Natural killer cell (primary cell): ENCODE data around the gene MYO15B. TPM values are rescaled to one million over a fixed set of nuclear protein-coding genes. Genes with fewer than 3 reads are reported as not detected.
"Not testable (repeated sequence)": the region's sequence is repeated elsewhere in the genome, so short reads cannot be mapped to it uniquely, and the experiment has no call there.

Source experiments
- ATAC-seq, 3 donors: fragments of 150-1000 bp in 2 of 3; fragments of 200-7000 bp in 1 of 3; cut with Tn5 transposase; 1 replicate in 1 of 3; 2 replicates in 2 of 3; pipeline ENCODE4 v1.10.0; 2021; ENCODE audit warnings: mild to moderate bottlenecking in 2 of 3, moderate library complexity in 2 of 3
- DNase-seq, 2 donors: peaks; one replicate each; pipeline versions ENCODE4 v3.0.0 to v3.0.0-alpha.2; 2013 to 2021; ENCODE audit warnings: mixed read lengths in 1 of 2
- H3K27ac ChIP-seq: one replicate; pipeline ENCODE4 v1.5.1; 2013; ENCODE audit warnings: mild to moderate bottlenecking, low read length
- H3K27me3 ChIP-seq: one replicate; pipeline ENCODE4 v1.6.1; 2013; ENCODE audit warnings: low read length; ENCODE audit not compliant: control insufficient read depth, insufficient read depth
- H3K36me3 ChIP-seq: one replicate; pipeline ENCODE4 v1.6.1; 2013; ENCODE audit warnings: low read length; ENCODE audit not compliant: control insufficient read depth, insufficient read depth
- H3K4me1 ChIP-seq: one replicate; pipeline ENCODE4 v1.6.1; 2013; ENCODE audit warnings: low read length; ENCODE audit not compliant: control insufficient read depth, insufficient read depth
- H3K4me3 ChIP-seq: one replicate; pipeline ENCODE4 v1.5.1; 2013; ENCODE audit warnings: low read length
- H3K9me3 ChIP-seq: one replicate; pipeline ENCODE4 v1.6.1; 2013; ENCODE audit warnings: low read length; ENCODE audit not compliant: control insufficient read depth, insufficient read depth
- H3K27ac Mint-ChIP-seq, 2 donors: one replicate each; pipeline ENCODE4 v1.8.0; 2022; ENCODE audit warnings: mild to moderate bottlenecking in 2 of 2, mixed read lengths in 2 of 2, moderate library complexity in 1 of 2
- H3K27me3 Mint-ChIP-seq, 2 donors: one replicate each; pipeline ENCODE4 v1.8.0; 2022; ENCODE audit warnings: low read depth in 2 of 2, mixed read lengths in 2 of 2
- H3K36me3 Mint-ChIP-seq: one replicate; pipeline ENCODE4 v1.8.0; 2022; ENCODE audit warnings: mixed read lengths
- H3K4me1 Mint-ChIP-seq, 2 donors: one replicate each; pipeline ENCODE4 v1.8.0; 2022; ENCODE audit warnings: mixed read lengths in 2 of 2
- H3K4me3 Mint-ChIP-seq: one replicate; pipeline ENCODE4 v1.8.0; 2022; ENCODE audit warnings: mild to moderate bottlenecking, moderate library complexity, mixed read lengths
- H3K9me3 Mint-ChIP-seq, 2 donors: one replicate each; pipeline ENCODE4 v1.8.0; 2022; ENCODE audit warnings: mixed read lengths in 2 of 2
- CTCF ChIP-seq: fragments of 200-600 bp; IDR thresholded peaks from one replicate; pipeline ENCODE4 v1.8.0; 2022; ENCODE audit warnings: antibody characterized with exemption
- WGBS: methylation state at CpG from one replicate; pipeline ENCODE4 v1.1.7; 2013; ENCODE audit warnings: missing lambda C conversion rate; ENCODE audit not compliant: insufficient coverage; 5-methylcytosine and 5-hydroxymethylcytosine counted together
- intact Hi-C: fragments of 100-400 bp; cut with micrococcal nuclease; formaldehyde crosslinking; loops from one replicate; pipeline ENCODE4 v1.14.2; 2022
- total RNA-seq, 4 donors: library from RNA; stranded (reverse); fragments of 120-200 nt in 1 of 4; gene quantifications; one replicate each; pipeline versions ENCODE4 v1.2.3 to v1.2.4, GENCODE V29; 2013 to 2022

The MYO15B gene
- total RNA-seq, 3 donors from 2014 or later (not counting 1 experiment from before 2014, with no cell fraction given) = 336 to 372 (median 339) TPM

DNA sequence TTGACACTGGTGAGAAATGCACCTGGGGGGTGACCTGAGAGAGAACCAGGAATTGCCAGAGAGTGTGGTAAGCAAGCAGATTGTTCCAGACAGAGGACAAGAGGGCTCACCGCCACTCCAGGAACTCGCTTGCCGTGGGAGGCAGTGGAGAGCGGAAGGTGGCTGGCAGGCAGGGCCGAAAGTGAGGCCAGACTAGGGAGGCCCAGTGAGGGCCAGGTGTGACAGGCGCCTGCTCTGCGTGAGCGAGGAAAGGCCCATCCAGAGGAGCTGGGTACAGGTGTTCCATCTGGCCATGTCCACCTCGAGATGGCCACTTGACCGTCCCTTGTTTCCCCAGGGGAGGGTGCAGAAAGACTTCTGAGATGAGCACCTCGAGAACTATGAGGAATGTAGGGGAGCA is 11.9 kb upstream of the MYO15B start:
- H3K27ac Mint-ChIP-seq = no peak overlapping the region
- WGBS = 94% methylated on average over 11 of the region's 11 CpGs
- Histone ChIP-seq H3K4me3 (no peak overlapping the region), H3K36me3 (peaks cover 22% of the 10 kb centered on the region), H3K27ac (no peak overlapping the region), H3K4me1 (peaks cover 10% of the 10 kb centered on the region), H3K9me3 (no peaks in the 10 kb centered on the region), H3K27me3 (no peaks in the 10 kb centered on the region)
- no peak for DNase-seq
- no peak overlapping the region for H3K4me3 Mint-ChIP-seq
- no peak for ATAC-seq
- no peaks in the 10 kb centered on the region for H3K36me3 Mint-ChIP-seq
- peaks cover 0 to 5% of the 10 kb centered on the region in 2 donors for H3K4me1 Mint-ChIP-seq
- intact Hi-C loops = no loop called here
- no peak for TF ChIP-seq CTCF
- no peaks in the 10 kb centered on the region for H3K27me3 Mint-ChIP-seq
- H3K9me3 Mint-ChIP-seq = no peaks in the 10 kb centered on the region

GRCh38 chr17:75576661-75577060 is 10.9 kb upstream of the MYO15B start:
- no peak for DNase-seq
- Mint-ChIP-seq H3K27ac (no peak overlapping the region), H3K4me3 (no peak overlapping the region), H3K27me3 (no peaks in the 10 kb centered on the region), H3K36me3 (no peaks in the 10 kb centered on the region), H3K9me3 (no peaks in the 10 kb centered on the region), H3K4me1 (peaks cover 9 to 14% of the 10 kb centered on the region in 2 donors)
- WGBS = 95% methylated on average over 11 of the region's 15 CpGs
- peaks cover 6% of the 10 kb centered on the region for H3K4me1 ChIP-seq
- no peak overlapping the region for H3K4me3 ChIP-seq
- no peak for ATAC-seq
- no peaks in the 10 kb centered on the region for H3K9me3 ChIP-seq
- H3K36me3 ChIP-seq = peaks cover 17% of the 10 kb centered on the region
- H3K27me3 ChIP-seq = no peaks in the 10 kb centered on the region
- no peak overlapping the region for H3K27ac ChIP-seq
- intact Hi-C loops = no loop called here
- TF ChIP-seq CTCF = no peak

DNA sequence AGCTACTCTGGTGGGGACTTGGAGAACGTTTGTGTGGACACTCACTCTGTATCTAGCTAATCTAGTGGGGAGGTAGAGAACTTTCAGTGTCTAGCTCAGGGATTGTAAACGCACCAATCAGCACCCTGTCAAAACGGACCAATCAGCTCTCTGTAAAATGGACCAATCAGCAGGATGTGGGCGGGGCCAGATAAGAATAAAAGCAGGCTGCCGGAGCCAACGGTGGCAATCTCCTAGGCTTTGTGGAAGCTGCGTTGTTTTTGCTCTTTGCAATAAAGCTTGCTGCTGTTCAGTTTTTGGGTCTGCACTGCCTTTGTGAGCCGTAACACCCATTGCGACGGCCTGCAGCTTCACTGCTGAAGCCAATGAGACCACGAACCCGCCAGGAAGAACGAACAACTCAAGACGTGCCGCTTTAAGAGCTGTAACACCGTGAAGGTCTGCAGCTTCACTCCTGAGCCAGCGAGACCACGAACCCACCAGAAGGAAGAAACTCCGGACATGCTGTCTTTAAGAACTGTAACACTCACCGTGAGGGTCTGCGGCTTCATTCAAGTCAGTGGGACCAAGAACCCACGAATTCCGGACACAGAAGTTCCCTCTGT is 6.4 kb upstream of the MYO15B start:
- H3K27me3 ChIP-seq, H3K27me3 Mint-ChIP-seq, H3K36me3 Mint-ChIP-seq, intact Hi-C loops, H3K9me3 Mint-ChIP-seq, H3K9me3 ChIP-seq, H3K4me1 ChIP-seq, H3K36me3 ChIP-seq: not testable (repeated sequence)
- H3K4me3 ChIP-seq = peak overlapping the region; percentile 7
- DNase-seq (peak; percentile 43 to 65), ATAC-seq (peak in 2 of 3 donors; percentile 69 to 73)
- H3K27ac ChIP-seq = peak overlapping the region; percentile 3
- H3K27ac Mint-ChIP-seq = peak overlapping the region; percentile 75 to 76
- H3K4me1 Mint-ChIP-seq = peaks cover 9 to 15% of the 10 kb centered on the region in 2 donors
- WGBS = 35% methylated on average over 23 of the region's 23 CpGs
- peak overlapping the region; percentile 88 for H3K4me3 Mint-ChIP-seq

- H3K36me3 ChIP-seq, intact Hi-C loops, H3K27me3 ChIP-seq, ATAC-seq, H3K27ac Mint-ChIP-seq, H3K9me3 ChIP-seq, H3K27ac ChIP-seq, H3K9me3 Mint-ChIP-seq, H3K4me3 ChIP-seq, H3K36me3 Mint-ChIP-seq, H3K27me3 Mint-ChIP-seq, DNase-seq: not testable (repeated sequence)
- peaks cover 18% of the 10 kb centered on the region for H3K4me1 ChIP-seq
- peaks cover 9 to 25% of the 10 kb centered on the region in 2 donors for H3K4me1 Mint-ChIP-seq
- 68% methylated on average over 6 of the region's 6 CpGs for WGBS
- peak overlapping the region; percentile 4 for H3K4me3 Mint-ChIP-seq
These were observed 4.4 kb upstream of the MYO15B start for GRCh38 chr17:75583197-75583596.
